GM12864 (cell line): ENCODE results near the gene PPFIA1.
"Not testable (repeated sequence)": the region's sequence is repeated elsewhere in the genome, so short reads cannot be mapped to it uniquely, and the experiment has no call there.

Source experiments
- DNase-seq: peaks from one replicate; pipeline ENCODE4 v3.0.0-alpha.2; 2011; ENCODE audit warnings: low read depth
- H3K4me3 ChIP-seq: 2 replicates; pipeline ENCODE4 v1.5.1; 2011; ENCODE audit warnings: mild to moderate bottlenecking, low read depth, low read length, control low read depth
- TF ChIP-seq, protein P1 (sequence below): IDR thresholded peaks from 2 replicates; pipeline ENCODE4 v1.5.1; 2011; ENCODE audit warnings: low read depth, mild to moderate bottlenecking, moderate library complexity, low read length, control low read depth, inconsistent platforms; ENCODE audit errors: missing control alignments

The PPFIA1 gene

GRCh38 chr11:70381872-70382861, 111.7 kb downstream of the PPFIA1 start:
- H3K4me3 ChIP-seq, result no peak overlapping the region
- no peak for DNase-seq
- TF ChIP-seq, protein P1, sequence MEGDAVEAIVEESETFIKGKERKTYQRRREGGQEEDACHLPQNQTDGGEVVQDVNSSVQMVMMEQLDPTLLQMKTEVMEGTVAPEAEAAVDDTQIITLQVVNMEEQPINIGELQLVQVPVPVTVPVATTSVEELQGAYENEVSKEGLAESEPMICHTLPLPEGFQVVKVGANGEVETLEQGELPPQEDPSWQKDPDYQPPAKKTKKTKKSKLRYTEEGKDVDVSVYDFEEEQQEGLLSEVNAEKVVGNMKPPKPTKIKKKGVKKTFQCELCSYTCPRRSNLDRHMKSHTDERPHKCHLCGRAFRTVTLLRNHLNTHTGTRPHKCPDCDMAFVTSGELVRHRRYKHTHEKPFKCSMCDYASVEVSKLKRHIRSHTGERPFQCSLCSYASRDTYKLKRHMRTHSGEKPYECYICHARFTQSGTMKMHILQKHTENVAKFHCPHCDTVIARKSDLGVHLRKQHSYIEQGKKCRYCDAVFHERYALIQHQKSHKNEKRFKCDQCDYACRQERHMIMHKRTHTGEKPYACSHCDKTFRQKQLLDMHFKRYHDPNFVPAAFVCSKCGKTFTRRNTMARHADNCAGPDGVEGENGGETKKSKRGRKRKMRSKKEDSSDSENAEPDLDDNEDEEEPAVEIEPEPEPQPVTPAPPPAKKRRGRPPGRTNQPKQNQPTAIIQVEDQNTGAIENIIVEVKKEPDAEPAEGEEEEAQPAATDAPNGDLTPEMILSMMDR, result no peak

GRCh38 chr11:70383664-70384565, 113.4 kb downstream of the PPFIA1 start:
- TF ChIP-seq, protein P1, result no peak
- no peak for DNase-seq
- no peak overlapping the region for H3K4me3 ChIP-seq

DNA sequence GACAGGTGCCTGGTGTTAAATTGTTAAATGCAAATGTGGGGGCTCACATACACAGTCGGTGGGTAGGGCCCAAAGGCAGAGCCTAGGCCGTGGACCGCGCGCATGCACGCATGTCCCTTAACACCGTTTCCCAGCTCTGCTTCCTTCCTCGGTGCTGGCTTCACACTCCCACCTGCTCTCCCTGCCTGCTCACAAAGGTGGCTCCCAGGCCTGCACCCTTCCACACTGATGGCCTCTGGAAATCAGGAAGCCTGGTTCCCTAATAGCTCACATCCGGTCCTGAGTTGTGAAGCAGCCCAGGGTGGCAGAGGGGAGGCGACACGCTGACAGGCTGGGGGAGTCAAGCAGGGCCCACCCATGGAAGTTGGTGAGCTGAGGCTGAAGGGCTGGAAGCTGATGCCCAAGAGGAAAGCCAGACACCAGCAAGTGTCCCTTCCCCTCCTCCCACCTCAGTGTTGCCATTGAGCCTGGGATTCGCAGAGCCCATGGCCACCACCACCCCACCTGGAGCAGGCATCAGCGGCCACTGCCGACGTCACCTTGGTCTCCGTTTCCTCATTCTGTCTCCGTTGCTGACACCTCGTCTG, 114.2 kb downstream of the PPFIA1 start:
- no peak overlapping the region for H3K4me3 ChIP-seq
- TF ChIP-seq, protein P1, result no peak
- DNase-seq, result no peak

DNA sequence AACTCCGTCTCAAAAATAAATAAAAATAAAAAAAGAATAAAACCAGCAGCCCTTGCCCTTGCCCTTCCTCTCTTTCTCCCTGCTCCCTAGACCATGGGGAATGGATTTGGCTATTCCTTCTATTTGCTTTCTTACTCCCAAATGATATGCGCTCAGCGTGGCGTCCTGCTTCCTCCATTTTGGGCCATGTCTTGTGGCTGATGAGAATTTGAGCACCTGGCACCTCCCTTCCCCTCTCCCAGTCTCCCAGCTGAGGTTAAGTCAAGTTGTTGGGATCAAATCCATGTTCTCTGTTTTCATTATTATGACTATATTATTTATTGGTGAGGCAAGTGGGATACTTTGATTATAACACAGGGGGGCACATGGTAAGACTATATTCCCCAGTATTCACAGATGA, 117.1 kb downstream of the PPFIA1 start:
- TF ChIP-seq, protein P1, result no peak
- no peak for DNase-seq
- H3K4me3 ChIP-seq, result no peak overlapping the region

GRCh38 chr11:70389201-70389600, 118.7 kb downstream of the PPFIA1 start:
- H3K4me3 ChIP-seq, result no peak overlapping the region
- TF ChIP-seq, protein P1, result no peak
- DNase-seq, result no peak

DNA sequence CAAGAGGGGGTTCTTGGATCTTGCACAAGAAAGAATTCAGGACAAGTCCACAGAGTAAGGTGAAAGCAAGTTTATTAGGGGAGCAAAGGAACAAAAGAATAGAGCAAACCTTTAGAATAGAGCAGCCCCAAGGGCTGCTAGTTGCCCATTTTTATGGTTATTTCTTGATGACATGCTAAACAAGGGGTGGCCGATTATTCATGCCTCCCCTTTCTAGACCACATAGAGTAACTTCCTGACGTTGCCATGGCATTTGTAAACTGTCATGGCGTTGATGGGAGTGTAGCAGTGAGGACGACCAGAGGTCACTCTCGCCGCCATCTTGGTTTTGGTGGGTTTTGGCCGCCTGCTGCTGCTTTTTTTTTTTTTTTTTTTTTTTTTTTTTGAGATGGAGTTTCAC, 120.4 kb downstream of the PPFIA1 start:
- H3K4me3 ChIP-seq, DNase-seq: not testable (repeated sequence)
